Tibial nerve (tissue), 4 donors: ENCODE data around the gene SKAP2.

Experiments used
- EP300 ChIP-seq, 2 donors: sonication (generic); formaldehyde crosslinking; IDR thresholded peaks; one replicate each; pipeline ENCODE4 v1.6.1; 2017; ENCODE audit warnings: antibody characterized with exemption in 2 of 2, mild to moderate bottlenecking in 1 of 2
- TF ChIP-seq, protein P1 (sequence below), 5 experiments: fragments of 200-600 bp in 3 of 5; fragments of 450-650 bp in 2 of 5; sonication (generic) in 3 of 5; IDR thresholded peaks; one replicate each; pipeline ENCODE4 v1.5.1; 2016 to 2019; ENCODE audit warnings: antibody characterized with exemption in 5 of 5, mild to moderate bottlenecking in 3 of 5, moderate library complexity in 2 of 5

- no peak for TF ChIP-seq EP300 (IDR thresholded peaks at IDR 0.05)
- TF ChIP-seq, protein P1, sequence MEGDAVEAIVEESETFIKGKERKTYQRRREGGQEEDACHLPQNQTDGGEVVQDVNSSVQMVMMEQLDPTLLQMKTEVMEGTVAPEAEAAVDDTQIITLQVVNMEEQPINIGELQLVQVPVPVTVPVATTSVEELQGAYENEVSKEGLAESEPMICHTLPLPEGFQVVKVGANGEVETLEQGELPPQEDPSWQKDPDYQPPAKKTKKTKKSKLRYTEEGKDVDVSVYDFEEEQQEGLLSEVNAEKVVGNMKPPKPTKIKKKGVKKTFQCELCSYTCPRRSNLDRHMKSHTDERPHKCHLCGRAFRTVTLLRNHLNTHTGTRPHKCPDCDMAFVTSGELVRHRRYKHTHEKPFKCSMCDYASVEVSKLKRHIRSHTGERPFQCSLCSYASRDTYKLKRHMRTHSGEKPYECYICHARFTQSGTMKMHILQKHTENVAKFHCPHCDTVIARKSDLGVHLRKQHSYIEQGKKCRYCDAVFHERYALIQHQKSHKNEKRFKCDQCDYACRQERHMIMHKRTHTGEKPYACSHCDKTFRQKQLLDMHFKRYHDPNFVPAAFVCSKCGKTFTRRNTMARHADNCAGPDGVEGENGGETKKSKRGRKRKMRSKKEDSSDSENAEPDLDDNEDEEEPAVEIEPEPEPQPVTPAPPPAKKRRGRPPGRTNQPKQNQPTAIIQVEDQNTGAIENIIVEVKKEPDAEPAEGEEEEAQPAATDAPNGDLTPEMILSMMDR (IDR thresholded peaks at IDR 0.05) = no peak
Observed at GRCh38 chr7:26900251-26900650, 35.9 kb upstream of the SKAP2 start.
